HG03432 (cell line): ENCODE measurements around the gene ARID1B.

ENCODE experiments used
- ATAC-seq: cut with Tn5 transposase; IDR thresholded peaks from one replicate; pipeline ENCODE4 v1.9.1; 2021; ENCODE audit warnings: mild to moderate bottlenecking, moderate library complexity; ENCODE audit not compliant: unreplicated experiment

ARID1B gene

DNA sequence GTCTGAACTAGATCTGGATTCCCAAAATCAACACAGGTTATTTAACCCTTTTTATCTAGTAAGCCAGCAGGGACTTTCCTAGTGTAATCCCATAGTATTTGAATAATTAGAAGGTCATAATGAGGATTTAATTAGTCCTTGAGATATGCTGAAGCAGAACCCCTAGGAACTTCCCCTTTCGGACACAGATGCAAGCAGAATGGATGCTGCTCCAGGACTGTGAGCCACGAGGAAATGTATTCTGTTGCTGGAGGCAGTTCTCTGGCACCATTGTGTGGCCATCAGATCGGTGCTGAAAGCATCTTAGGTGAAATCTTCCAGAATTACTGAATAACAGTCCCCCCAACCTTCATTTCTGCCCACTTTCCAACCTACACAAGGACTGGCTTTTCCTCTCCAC is 339.2 kb downstream of the ARID1B start:
- no peak for ATAC-seq

DNA sequence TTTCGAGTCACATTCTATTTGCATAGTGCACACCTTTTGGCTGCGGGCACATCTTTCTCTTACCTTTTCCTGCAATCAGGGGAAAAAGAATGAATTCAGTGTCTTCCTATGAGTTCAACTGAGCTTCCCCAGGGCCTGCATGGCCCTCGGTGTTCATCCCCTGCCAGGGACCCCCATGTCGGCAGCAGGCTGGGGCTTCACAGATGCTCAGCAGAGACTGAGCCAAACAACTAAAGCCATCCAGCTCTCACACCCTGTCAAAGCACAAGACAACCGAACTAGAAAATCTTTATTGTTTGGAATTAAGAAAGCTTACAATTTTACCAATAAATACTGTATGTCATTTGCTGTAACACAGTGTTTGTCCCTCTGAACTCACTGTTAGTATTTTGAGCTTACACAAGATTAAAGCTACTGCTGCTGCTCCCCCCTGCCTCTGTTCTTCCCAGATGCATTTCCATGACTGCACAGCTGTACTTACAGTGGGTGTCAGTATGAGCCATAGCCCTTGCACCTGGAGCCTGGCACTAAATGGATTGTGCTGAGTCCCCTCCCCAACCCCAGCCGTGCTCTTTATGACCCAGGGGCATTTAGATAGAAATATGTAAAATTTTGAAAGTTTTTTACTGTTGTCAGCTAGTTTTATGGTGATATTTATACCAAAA is 340.4 kb downstream of the ARID1B start:
- ATAC-seq = no peak

DNA sequence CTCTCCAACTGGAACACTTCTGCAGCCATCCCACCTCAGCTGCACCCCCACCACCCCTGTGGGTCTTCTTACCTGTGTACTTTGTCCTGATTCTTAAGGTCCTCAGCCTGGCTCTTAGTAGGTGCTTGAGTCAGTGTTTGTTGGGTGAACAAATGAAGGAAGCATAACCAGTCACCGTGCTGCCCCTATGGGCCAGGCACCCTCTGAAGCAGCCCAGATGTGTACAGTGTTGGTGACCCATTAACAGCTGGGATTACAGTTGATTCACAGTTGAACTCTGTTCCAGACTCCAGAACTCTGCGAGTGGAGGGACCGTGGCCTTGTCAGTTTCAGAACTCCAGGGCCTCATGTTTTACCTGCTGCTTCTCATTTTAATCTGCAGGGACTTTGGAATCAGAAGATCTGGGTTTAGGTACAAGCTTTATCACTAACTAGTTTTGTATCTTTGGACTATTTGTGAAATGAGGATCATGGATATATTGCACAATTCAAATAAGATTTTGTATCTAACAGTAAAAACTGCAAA is 342.4 kb downstream of the ARID1B start:
- no peak for ATAC-seq

DNA sequence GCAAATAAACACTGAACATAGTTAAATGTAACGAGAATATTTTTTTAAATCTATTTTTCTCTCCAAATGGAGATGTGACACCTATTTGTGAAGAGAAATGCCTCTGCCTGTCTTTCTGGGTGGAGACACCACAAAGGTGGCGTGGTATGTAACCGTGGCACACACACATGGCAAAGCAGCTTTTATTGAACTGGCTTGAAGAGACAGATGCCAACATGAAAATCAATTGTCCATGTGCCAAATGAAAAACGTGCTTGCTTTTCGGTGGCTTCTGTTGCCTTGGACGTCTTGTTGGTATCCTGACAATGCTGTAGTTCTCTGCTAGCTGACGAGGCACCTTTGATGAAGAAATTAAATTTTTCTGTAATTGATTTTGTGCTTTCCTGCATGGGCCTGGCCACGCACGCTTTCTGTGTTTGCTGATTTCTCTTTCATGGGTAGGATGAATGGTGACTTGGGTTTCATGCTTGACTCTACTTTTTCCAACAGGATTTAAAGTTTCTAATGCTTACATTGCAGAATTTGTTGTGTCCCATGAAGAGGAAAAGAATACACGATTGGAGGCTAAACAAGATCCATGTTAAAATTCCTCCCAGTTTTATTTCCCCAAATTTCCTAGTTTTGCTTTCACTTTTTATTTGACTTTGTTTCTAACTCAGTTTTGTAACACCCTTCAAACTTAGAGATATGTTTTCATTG is 343.5 kb downstream of the ARID1B start:
- no peak for ATAC-seq

DNA sequence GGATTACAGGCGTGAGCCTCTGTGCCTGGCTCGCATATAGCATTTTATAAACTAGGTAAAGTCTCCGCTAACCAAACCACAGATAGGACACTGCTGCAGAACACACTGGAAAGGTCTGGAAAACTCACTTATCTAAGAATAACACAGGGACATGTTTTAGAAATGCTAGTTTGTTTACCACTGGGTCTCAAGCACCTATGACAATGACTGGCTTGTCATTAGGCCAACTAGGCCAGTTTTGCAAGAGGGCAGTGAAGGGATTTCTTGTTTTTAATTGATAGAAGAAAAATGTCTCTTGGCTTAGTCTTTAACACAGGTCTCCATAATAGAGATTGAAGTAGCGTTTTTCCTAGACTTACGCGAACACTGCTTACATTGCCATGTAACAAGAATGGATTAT is 344.7 kb downstream of the ARID1B start:
- no peak for ATAC-seq

DNA sequence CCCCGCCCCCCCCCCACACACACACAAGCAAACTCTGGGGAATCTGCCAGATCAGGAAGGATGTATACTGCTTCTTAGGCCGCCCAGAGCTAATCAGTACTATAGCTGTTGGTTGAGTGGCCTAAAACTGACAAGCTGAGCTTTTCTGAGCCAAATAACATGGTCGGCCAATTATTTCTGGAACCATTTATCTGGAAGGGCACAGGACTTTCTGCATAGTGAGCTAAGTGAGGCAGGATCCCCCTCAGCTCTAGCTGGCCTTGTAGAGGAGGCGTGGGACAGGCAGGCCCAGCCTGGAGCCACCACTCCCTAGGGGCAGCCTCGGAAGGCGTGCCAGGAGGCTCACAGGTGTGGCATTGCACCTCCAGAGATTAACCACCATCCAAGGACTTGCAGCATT is 346.1 kb downstream of the ARID1B start:
- ATAC-seq = no peak

DNA sequence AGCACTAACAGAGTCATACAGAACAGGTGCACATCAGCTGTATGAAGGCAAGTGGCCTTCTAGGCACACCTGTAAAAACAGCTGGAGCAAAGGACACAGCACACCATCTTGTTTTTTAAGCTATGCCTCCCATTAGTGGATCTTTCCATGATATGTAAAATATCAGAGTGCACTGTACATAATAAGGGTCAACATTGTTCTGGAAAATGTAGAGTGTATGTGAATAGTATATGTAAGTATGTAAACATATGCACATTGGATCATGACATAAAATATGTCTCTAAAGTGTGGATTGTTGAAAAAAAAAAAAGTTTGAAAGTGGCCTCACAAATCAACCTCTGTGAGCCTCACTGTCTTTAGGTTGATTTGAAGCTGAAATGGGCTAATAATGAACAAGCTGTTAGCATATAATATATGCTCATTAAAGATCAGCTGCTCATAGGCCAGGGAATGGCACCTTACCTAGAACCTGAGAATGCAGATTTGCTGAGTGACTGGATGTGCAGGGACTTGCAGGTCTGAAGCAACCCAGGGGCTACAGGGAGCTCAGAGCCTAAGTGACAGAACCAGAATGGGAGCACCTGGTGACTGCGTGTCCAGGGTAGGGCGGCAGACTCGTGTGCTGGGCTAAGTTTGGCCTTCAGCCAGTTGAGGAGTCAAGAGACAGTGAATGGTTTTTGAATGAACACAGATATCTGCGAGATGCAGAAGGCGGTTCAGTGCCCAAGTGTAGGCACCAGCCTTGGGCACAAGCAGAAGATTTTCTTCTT is 347.5 kb downstream of the ARID1B start:
- no peak for ATAC-seq

DNA sequence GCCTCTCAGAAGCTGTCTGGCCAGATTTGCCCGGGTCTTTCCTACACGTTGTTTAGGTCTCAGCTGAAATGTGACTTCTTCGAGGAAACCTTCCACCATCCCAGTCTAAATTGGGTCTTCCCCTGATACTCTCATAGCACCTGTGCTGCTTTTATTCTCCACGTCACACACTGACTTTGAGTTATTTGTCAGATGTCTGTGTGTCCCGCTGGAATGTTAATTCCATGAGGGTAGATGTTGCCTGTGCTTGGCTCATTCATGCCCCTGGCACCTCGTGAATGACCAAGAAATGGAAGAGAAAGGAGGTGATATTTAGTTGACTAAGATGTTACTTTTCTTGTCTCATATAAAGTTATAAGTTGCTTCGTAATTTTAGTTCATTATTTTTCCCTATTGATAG is 348.4 kb downstream of the ARID1B start:
- no peak for ATAC-seq

DNA sequence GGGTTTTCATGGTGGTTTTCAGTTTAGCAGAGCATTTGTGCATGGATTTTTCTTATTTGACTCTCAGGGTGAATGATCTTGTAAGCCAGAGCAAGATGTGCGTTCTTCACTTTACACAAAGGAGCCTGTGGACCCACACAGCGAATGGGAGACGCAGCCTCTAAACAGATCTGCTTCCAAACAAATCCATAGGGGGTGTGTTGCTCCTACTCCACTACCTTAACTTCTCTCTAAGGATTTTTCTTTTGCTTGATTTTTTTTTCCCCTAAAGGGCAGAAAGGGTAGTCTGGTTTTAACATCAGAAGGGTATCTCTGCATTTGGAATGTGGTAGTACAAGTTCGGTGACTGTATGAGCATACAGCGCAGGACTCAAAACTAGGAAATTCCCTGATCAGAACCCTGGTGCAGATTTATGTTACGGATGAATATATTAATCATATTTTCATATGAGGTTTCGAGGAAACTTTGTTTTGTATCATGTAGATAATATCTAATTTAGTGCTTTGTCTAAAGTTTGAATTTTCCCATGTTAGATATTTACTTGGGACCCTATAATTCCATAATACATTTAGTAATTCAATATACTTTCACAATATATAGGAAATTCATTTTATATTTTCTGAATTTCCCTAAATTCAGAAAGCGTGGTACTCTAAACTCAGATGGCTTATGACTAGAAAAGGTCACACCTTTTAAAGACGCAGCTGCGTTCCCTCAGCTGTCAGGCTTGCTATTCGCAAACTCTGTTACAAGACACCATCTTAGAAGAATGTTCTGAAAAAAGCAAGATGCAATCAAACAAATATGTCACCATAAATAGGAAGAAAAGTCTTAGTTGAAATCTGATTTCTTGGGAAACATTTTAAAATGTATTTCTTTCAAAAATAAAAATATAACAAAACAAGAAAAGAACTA is 349.3 kb downstream of the ARID1B start:
- ATAC-seq = no peak

DNA sequence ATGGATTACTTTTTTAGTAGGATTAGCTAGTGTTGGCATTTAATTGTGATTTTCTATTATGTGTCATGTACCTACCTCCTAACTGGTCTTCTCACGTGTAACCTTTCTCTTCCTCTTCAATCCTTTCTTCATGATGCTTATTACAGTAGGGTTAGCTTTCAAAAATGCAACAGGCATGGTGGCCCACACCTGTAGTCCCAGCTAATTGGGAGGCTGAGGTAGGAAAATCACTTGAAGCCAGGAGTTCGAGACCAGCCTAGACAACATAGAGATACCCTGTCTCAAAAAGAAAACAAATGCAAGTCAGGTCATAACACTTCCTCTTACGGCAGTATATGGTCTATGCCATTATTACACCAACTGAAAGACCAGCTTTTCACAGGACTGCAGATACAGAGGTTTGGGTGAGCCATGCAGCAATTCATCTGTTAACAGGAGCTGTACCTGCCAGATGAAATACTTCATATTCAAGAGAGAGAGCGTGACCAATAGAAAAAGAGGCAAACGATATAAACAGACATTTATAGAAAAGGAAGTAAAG is 351.1 kb downstream of the ARID1B start:
- no peak for ATAC-seq

DNA sequence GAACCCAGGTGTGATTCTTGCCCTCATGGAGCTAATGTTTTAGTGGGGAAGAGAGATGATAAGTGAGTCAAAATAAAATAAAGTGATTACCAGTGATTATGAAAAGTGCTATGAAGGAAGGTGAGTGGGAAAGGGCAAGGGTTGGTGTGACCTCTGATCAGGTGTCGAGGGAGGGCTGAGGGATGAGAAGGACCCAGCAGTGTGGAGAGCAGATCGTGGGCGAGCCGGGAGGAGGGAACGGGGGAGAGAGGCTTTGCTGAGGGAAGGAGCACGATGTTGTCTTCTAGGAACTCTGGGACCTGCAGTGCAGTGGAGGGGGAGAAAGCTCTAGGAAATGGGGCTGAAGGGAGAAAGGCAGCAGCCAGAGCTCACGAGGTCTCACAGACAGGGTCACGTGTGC is 354.1 kb downstream of the ARID1B start:
- ATAC-seq = no peak

DNA sequence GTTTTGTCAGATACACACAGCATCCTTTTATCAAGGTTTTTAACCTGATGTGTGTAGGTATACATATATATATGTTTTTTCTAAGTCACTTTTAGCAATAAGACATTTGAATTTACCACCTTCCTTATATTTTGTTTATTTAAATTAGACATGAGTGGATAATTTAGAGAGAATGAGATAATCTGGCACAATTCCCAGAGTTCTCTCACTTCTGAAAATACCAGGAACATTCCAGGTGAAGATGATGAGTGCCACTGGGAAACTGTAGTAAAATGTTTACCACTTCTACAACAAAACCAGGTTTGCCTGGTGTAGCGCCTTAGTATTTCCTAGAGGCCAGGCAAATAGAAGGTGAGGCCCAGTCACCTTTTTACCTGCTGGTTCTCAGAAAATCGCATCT is 356.7 kb downstream of the ARID1B start:
- no peak for ATAC-seq

DNA sequence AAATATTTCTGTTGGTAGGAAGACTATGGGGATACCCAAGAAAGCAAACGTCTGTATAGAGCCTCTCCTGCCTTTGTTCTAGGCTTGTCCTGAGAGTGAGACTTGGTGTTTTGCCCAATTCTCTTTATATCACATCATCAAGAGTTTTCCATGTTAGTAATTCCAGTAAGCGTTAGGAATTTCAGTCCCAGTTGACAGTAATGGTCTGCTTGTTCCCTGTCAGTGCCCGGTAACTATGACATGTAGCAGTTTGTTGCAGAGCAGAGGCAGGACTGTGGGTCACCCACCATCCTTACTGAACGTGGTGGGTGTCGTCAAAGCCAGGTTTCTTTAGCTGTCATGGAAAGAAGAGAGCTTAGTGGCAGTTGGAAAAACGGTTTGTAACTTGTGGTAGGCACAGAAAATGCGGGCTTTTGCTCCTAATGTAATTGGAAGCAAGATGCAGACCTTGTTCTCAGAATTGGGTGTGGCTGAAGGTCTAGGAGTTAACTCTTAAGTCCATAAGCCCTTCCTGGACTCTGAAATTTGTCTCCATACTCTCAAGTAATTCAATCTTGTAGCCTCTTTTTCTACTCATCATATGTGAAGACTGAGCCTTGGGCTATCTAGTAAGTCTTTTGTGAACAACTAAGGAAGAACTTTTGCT is 357.3 kb downstream of the ARID1B start:
- no peak for ATAC-seq

DNA sequence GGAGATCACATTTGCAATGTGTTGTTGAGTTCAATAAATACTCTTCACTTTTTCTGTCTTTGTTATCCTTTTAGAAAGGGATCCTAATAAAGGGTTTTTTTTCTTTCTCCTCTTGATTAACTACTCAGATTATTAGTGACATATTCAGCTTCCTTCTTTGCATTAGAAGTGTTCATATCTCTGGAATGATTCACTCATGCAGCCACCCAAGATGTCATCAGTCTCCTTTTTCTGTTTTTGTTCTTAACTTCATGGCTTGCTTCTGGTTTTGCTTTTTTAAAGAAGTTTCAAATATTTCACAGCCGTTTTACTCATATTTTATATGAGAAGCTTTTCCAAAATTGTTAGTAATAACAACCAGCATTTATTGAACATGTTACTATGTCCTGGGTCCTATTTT is 358.5 kb downstream of the ARID1B start:
- no peak for ATAC-seq

DNA sequence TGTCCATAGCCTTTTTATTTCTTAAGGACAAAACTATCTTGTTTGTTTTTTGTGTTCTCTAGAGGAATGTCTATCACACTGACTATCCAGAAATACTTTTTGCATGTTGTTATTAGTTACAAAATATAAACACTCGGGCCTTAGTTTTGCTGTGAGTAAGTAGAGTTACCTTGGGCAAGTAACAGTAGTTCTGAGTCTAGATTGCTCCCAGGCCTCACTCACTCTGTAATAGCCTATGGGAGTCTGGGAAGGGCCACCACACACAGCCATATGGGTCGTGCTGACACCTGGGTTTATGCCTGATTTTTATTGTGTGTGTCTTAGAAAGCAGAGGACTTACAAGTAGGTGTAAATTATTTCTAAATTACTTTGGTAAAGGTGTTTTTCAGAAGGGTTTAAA is 360.3 kb downstream of the ARID1B start:
- ATAC-seq = no peak

DNA sequence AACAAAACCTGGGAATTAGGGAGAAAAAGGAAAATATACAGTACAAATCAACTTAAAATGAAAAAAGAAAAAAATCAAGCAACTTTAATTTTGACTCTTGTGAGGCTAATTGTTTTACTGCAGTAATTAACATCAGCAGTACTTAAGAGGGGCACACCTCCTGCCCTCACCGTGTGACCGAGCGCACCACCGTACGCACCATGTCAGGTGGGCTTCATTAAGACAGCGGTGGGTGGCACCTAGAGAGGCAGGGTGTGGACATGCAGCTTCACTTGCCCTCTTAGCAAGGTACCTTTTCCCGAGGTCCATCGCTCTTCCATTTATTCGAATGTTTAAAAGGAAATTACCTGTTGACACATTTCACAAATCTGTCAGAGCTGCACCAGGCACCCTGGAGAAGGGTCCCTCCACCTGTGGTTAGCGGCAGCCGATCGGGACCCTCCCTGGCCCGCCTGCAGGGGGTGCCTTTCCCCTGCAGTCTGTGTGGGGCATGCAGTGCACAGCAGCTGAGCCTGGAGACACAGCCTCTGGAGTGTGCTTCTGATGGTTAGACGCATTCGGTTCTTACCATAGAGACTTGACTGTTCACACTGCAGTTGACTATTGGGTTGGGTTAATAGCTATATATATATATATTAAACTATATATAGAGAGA is 362.0 kb downstream of the ARID1B start:
- ATAC-seq = no peak

DNA sequence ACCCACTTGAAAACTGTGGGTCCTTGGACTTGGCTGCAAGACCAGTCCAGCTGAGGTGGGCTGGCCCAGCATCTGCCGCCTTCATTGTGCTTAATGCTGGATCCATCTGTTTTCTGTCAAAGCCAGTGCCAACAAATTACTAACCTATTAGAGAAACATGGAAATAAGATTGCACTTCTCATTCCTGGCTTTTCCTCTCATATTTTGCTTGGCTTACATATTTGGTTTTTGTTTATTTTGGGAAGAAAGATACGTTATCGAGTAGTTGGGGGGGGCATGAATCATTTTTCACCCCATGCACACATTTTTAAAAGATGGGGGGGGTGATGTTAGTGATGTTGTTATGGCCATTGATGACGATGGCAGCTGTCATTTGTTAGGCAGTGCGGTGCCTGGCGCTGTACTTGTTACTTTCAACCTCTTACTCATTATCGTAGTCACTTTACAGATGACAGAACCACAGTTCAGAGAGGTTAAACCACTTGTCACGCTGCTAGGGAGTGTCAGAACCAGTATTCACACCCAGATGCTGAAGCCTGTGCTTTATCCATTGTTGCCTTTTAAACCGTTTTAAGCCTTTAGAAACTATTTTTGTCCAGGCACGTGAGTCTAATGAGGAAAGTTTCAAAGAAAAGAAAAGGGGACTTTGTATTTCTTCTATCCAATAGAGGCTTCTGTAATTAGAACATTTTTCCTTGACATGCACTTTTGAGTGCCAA is 366.2 kb downstream of the ARID1B start:
- no peak for ATAC-seq

DNA sequence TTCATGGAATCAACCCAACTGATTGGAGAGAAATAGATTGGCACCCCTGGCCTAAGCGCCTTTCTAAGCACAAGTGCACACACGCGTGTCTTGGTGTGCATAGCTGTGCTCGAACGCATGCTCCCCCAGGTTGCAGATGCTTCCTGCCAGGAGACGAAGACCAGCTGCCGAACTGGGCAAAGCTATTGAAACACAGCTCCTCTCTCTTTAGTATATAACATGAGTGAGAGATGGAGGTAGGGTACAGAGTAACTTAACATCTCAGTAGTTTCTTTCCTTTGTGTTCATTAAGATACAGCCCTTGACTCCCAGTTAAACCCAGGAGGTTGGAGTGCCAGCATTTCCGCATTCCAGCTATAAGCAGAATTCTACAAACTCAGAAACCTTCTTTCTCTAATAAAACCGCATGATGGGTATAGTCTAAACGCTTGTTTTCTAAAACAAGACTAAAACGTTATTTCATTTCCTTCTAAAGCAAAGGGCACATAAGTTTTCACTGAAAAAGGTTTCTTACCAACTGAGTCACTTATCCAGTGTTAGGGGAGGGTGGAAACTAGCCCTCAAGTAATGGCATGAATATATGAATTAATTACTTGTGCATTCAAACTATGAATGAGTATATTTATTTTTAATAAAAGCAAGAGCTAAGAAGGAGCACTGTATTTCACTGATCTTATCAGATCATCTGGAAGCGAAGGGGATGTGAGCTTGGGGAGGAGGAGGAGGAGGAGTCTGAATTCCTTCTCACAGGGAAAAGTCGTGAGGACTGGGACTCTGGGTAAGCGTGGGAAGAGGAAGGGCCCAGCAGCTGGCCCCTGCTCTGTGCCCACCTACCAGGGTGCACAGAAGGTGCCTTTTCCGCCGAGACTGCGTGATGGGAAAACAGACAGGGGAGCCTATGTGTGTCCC is 367.0 kb downstream of the ARID1B start:
- ATAC-seq = no peak
